OCI-M2 (cell line): ENCODE data around the gene FOXRED1.

Source experiments
- DNase-seq: peaks from one replicate; lab custom pipeline; 2025; ENCODE audit not compliant: unreplicated experiment; lab: John Stamatoyannopoulos, UW

FOXRED1 gene

DNA sequence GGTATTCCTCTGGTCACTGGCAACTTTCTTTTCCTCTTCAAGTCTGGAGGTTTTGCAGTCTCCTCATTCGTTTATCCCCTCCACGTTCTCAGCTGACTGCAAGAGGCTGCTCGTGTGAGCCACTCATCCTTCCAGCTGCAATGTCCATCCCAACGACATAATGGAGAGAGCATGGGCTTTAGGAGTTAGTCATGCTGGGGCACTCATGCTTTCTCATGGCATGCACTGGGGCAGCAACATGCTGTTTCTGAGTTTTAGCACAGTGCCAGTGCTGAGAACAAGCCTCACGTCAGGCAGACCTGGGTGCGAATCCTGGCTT is 42.0 kb downstream of the FOXRED1 start:
- DNase-seq: no peak

DNA sequence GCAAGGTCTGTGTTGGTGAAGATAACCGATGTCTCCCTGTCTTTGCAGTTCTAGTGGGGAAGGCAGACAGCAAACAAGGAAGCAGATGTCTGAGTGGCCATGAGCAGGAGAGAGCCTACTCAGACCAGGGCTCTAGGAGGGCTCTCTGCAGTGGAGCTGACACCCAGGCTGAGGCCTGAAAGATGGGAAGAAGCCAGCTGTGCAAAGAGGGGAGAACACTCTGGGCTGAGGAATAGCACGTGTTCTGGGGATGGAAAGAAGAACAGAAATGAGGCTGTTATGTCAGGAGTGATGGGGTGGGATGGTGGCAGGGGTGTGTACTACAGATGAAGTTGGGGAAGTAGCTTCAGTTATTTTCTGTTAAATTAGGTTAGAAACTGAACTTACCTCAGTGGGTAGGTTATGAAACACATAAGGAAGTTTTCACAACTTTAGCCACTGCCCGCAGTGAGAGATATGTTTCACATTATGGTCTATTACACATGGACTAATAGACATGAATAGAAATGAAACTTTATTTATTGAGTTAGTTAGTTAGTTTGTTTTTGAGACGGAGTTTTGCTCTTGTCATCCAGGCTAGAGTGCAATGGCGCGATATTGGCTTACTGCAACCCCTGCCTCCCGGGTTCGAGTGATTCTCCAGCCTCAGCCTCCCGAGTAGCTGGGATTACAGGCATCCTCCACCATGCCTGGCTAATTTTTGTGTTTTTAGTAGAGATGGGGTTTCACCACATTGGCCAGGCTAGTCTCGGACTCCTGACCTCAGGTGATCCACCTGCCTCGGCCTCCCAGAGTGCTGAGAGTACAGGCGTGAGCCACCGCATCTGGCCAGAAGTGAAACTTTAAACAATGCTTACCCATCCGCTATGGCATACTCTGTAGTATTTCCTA is 42.7 kb downstream of the FOXRED1 start:
- no peak for DNase-seq

DNA sequence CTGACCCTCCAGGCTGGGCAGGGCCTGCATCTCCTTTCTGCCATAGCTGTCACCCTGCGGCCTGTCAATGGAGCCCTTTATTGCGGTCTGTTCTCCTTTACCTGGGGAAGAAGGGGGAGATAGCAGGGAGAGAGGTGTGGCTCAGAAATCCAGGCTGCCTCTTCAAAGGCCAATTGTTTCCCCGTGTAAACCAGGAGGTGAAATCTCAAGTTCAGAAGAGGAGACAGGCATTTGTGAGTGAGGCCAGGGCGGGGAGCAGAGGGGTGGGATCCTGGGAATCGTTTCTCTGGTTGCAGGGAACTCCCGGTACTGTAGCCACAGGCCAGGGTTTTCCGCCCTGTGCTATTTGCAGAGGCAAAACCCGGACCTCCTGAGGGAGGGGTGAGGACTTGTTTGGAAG is 44.0 kb downstream of the FOXRED1 start:
- DNase-seq: no peak

DNA sequence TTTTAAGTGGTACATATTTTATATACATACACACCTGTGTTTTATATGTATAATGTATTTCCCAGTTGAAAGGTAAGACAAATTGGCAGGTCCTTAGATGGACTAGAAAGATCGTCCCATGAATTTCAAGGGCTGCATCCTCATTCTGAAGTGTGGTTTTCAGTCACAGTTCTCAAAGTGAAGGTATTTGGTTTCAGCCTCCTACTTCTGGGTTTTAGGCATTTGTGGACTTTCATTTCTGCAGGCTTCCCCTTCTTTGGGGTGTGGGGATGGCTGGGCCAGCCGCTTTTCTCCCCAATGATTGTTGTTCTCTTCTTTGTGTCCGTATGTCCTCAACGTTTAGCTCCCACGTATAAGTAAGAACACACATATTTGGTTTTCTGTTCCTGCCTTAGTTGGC is 44.9 kb downstream of the FOXRED1 start:
- no peak for DNase-seq

DNA sequence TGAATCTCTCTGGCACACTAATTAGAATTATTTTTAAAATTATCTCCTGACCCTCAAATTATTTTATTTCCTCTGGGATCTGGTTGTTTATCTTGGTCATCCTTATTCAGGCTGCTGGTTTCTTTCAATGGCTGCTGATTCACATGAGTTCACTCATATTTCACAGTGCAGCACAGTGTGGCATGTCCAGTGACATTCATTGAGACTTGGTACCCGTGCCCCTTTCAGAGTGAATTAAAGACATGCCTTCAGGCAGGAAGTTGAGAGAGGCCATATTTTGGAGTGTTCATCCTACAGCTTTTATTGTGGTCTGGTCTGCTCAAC is 48.4 kb downstream of the FOXRED1 start:
- no peak for DNase-seq

DNA sequence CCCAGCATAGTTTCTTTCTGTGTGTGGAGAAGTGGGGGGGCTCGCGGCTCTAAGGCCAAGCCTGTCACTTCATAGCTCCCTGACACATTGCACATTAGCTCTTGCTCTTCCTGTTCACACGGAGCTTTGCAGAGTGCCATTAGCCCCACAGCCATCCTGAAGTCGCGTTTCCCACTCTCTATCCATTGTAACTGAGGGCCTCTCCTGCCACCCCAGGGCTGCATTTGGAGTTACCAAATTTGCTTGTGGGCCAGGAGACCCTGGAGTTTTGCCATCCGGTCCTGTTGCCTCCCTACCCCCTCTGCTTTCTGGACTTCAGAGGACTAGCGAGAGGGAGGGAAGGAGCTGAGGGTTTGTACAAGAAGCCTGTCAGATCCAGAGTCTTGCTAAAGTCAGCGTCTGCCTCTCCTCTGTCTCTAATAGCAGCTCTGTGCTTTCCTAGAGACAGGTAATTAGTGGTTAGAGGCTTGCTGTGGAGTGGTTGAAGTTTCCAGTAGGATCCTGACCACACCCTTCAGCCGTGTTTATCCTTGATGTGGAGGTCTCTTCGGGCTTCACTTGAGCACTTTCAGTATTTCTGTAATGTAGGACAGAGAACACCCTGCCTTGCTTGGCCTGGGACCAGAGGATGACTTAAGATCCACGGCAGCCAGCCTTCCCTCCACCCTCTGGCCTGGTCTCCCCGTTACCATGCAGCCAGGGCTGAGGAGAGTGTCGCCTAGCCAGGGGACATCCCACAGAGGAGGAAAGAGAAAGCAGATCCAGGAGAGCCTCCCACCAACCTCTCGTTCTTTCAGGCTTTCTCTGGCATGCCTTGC is 49.0 kb downstream of the FOXRED1 start:
- no peak for DNase-seq

DNA sequence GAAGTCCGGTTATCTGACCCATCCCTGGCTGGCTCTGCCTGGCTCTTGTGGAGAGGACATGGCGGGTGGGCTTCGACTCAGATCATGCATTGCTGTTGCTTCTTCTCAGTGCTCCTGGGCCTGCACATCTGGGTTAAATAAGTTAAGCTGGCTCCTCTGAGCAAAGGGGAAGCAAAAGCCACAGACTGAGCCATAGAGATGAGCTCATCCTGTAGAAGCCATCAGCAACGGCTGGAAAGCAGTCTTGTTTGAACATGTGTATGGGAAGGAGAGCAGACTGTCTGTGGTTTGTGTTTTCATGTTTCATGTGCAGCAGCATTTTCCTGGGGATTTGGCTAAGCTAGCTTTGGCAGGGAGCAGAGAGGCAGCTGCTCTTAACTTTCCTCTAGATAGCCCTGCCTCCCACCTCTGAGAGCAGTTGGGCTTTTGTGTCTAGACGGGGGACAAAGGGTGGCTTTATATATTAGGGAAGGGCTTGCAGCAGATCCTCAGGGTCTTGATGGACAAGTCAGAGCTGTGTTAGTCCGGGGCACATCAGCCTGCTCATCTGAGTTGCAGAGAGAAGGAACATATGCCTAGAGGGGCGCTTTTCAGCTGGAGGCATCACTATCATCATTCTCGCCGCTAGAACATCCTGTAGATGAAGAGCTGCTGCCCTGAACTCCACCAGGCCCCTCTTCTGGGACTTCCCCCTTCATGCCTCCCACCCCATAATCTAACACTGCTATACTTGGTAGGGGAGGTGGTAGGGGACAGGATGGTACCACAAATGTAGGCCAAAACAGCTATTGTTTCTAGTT is 49.8 kb downstream of the FOXRED1 start:
- no peak for DNase-seq

DNA sequence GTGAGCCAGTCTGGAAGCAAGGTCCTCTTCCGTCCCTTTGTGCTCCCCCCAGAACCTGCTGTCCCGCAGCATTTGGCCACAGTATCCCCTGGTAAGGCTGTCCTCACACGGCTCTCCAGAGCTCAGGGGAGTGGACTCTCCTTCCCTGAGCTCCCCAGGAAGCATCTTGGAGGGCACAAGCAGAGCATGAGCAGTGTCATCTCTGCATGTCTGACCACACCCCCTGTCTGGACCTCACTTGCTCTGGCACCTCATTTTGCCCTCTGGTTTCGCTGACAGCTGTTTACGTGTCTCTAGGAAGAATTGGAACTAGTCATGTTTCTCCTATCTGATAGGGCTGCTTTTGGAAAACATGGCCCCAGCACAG is 50.4 kb downstream of the FOXRED1 start:
- DNase-seq: no peak

GRCh38 chr11:126322996-126323395 is 54.0 kb downstream of the FOXRED1 start:
- DNase-seq: no peak

DNA sequence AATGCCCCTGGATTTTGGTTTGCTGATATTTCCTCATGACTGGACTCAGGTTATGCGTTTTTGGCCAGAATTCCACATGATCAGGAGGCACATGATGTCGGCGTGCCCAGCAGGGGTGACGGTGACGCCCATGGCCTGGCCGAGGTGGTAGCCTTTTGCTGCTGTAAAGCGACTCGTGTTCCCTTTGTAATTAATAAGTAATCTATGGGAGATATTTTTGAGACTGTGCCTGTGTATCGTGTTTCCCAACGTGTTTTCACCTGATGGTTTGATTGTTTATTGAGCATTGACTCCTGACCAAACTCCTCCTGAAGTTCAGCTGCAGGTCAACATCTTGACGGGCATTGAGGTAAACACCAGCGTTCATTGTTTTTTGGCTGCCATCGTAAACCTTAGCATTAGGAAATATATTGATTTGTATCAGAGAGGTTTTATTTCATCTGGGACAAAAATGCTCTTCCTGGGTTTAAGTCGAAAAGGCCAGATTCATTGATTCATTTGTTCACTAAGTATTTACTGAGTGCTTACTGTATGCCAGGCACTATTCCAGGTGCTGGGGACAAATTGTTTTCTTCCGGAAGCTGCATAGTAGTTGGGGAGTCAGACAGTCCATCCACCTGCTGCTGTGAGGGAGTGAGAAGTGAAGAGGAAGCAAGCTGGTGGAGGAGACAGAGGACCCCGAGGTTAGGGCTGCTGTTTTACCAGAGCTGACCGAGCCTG is 58.5 kb downstream of the FOXRED1 start:
- no peak for DNase-seq
